Measurements from ENCODE around the gene GIMAP8. TPM values are rescaled to one million over a fixed set of nuclear protein-coding genes. Genes with fewer than 3 reads are reported as not detected.

Gene GIMAP8
- total RNA-seq, 3 donors from 2014 or later, result 7.2 to 11.5 (median 10.4) TPM

DNA sequence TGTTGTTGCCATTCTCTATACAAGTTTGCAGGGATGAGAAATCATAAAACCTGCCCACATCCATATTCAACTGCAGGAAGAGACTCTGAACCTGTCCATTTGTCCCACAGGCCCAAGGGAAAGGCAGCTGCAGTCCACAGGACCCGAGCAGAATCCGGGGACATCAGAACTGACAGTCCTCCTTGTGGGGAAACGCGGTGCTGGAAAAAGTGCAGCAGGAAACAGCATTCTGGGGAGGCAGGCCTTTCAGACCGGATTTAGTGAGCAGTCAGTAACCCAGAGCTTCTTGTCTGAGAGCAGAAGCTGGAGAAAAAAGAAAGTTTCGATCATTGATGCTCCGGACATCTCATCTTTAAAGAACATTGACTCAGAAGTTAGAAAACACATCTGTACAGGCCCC is 23.5 kb downstream of the GIMAP8 start:
- no peak for TF ChIP-seq POLR2AphosphoS5 (IDR thresholded peaks at IDR 0.05)
- TF ChIP-seq, protein P1, sequence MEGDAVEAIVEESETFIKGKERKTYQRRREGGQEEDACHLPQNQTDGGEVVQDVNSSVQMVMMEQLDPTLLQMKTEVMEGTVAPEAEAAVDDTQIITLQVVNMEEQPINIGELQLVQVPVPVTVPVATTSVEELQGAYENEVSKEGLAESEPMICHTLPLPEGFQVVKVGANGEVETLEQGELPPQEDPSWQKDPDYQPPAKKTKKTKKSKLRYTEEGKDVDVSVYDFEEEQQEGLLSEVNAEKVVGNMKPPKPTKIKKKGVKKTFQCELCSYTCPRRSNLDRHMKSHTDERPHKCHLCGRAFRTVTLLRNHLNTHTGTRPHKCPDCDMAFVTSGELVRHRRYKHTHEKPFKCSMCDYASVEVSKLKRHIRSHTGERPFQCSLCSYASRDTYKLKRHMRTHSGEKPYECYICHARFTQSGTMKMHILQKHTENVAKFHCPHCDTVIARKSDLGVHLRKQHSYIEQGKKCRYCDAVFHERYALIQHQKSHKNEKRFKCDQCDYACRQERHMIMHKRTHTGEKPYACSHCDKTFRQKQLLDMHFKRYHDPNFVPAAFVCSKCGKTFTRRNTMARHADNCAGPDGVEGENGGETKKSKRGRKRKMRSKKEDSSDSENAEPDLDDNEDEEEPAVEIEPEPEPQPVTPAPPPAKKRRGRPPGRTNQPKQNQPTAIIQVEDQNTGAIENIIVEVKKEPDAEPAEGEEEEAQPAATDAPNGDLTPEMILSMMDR (IDR thresholded peaks at IDR 0.05), result no peak
- TF ChIP-seq POLR2A (IDR thresholded peaks at IDR 0.05), result no peak
- H3K4me3 ChIP-seq, result no peak overlapping the region
- no peaks in the 10 kb centered on the region for H3K4me1 ChIP-seq
- intact Hi-C loops (cut with DNase I; ENCODE audit: low total_unique reads), result no loop called here
- DNase-seq (ENCODE audit: low spot score in 2 of 2), result no peak
- H3K27me3 ChIP-seq, result no peaks in the 10 kb centered on the region
- no peak overlapping the region for H3K27ac ChIP-seq
- no peaks in the 10 kb centered on the region for H3K36me3 ChIP-seq
- H3K9me3 ChIP-seq, result no peaks in the 10 kb centered on the region

DNA sequence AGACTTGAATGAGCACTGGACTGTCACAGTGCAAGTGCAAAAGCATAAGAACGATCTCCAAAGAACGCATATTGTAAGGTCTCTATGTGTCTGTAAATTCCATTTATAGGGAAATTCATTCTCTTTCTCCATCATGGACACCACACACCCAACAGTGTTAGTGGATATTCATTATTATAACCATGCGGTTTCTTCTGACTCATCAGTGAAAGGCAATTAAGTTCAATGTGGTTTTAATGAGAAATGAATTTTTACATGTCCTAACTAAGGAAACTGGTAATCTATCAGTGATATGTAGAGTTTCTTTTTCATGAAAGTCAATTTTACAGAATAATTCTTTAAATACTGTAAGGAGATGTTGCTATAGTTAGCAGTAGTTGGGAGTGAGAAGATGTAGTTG is 25.9 kb downstream of the GIMAP8 start:
- no peaks in the 10 kb centered on the region for H3K36me3 ChIP-seq
- H3K9me3 ChIP-seq, result no peaks in the 10 kb centered on the region
- H3K27me3 ChIP-seq, result no peaks in the 10 kb centered on the region
- no peak for DNase-seq (ENCODE audit: low spot score in 2 of 2)
- intact Hi-C loops (cut with DNase I; ENCODE audit: low total_unique reads), result no loop called here
- peak overlapping the region in 1 of 2 donors; percentile 12 for H3K27ac ChIP-seq
- no peaks in the 10 kb centered on the region for H3K4me1 ChIP-seq
- H3K4me3 ChIP-seq, result no peak overlapping the region
- TF ChIP-seq POLR2AphosphoS5 (IDR thresholded peaks at IDR 0.05) (no peak), POLR2A (IDR thresholded peaks at IDR 0.05) (no peak)
- TF ChIP-seq, protein P1 (IDR thresholded peaks at IDR 0.05), result no peak

DNA sequence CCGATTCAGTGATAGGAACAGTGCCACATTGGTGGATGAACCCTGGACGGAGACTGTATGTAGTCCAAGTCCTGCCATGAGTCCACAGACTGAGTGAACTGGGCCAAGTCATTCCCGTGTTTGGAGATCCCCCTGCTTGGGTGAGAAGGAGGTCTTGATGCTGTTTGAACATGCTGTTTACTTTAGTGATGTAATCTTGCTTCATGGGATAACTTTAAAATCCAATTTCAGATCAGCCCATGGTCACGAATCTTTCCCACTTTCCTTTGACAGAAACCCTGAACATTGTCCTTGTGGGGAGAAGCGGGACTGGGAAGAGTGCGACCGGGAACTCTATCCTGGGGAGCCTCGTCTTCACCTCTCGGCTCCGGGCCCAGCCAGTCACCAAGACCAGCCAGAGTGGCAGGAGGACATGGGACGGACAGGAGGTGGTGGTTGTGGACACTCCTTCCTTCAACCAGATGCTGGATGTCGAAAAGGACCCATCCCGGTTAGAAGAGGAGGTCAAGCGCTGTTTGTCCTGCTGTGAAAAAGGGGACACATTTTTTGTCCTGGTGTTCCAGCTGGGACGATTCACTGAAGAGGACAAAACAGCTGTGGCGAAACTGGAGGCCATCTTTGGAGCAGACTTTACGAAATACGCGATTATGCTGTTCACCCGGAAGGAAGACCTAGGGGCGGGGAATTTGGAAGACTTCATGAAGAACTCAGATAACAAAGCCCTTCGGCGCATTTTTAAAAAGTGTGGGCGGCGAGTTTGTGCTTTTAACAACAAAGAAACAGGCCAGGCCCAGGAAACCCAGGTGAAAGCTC is 26.6 kb downstream of the GIMAP8 start:
- TF ChIP-seq POLR2A (IDR thresholded peaks at IDR 0.05), result no peak
- TF ChIP-seq POLR2AphosphoS5 (IDR thresholded peaks at IDR 0.05), result no peak
- TF ChIP-seq, protein P1 (IDR thresholded peaks at IDR 0.05), result no peak
- Histone ChIP-seq H3K27ac (peak overlapping the region in 1 of 2 donors; percentile 12), H3K27me3 (no peaks in the 10 kb centered on the region), H3K9me3 (no peaks in the 10 kb centered on the region), H3K4me3 (no peak overlapping the region), H3K4me1 (no peaks in the 10 kb centered on the region), H3K36me3 (no peaks in the 10 kb centered on the region)
- DNase-seq (ENCODE audit: low spot score in 2 of 2), result no peak
- intact Hi-C loops (cut with DNase I; ENCODE audit: low total_unique reads), result no loop called here

DNA sequence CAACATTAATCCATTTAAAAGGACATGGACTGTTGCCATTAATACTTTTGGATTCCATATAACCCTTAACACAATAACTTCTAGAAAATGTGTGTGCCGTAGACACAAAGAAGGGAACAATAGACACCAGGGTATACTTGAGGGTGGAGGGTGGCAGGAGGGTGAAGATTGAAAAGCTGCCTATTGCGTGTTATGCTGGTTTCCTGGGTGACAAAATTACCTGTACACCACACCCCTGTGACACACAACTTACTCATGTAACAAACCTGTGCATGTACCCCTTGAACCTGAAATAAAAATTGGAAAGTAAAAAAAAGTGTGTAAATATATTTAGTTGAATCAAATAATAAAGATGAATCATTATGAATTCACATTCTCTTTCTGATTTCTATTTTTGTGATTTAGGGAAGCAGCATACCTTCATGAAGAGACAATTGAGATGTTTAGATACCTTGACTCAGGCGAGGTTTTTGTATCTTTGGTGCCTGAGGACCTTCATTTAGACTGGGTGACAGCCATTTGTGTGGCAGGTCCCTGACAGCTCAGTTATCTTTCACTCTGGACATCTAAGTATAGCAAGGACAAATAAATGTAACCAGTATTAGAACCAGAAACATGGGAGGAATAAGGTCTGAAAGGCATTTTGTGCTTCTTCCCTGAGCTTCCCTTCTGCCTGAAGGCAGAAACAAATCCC is 28.7 kb downstream of the GIMAP8 start:
- Histone ChIP-seq H3K9me3 (no peaks in the 10 kb centered on the region), H3K4me1 (no peaks in the 10 kb centered on the region), H3K27ac (no peak overlapping the region), H3K36me3 (no peaks in the 10 kb centered on the region), H3K4me3 (no peak overlapping the region), H3K27me3 (no peaks in the 10 kb centered on the region)
- no peak for DNase-seq (ENCODE audit: low spot score in 2 of 2)
- TF ChIP-seq POLR2AphosphoS5 (IDR thresholded peaks at IDR 0.05), result no peak
- TF ChIP-seq, protein P1 (IDR thresholded peaks at IDR 0.05), result no peak
- no peak for TF ChIP-seq POLR2A (IDR thresholded peaks at IDR 0.05)
- intact Hi-C loops (cut with DNase I; ENCODE audit: low total_unique reads), result no loop called here
